Measurements from ENCODE around the gene NUP50.

Gene NUP50

GRCh38 chr22:45237065-45237990 is 73.6 kb downstream of the NUP50 start:
- DNase-seq (ENCODE audit: low read depth) = no peak
- no peak for TF ChIP-seq CTCF (IDR thresholded peaks at IDR 0.05; ENCODE audit: low read depth, low read length, missing control alignments)
- in situ Hi-C loops (cut with HindIII; ENCODE audit: low sequenced_read_pairs) = no loop called here
- no peak overlapping the region for H3K4me3 ChIP-seq (ENCODE audit: low read depth, low read length)
